Fibroblast of the aortic adventitia (primary cell): ENCODE results near the gene USP22. TPM values are rescaled to one million over a fixed set of nuclear protein-coding genes. Genes with fewer than 3 reads are reported as not detected.

Experiments
- DNase-seq: peaks from one replicate; pipeline ENCODE4 v3.0.0-alpha.2; 2010; ENCODE audit warnings: low read depth
- H3K4me3 ChIP-seq: 2 replicates; pipeline ENCODE4 v1.5.1; 2011; ENCODE audit warnings: low read depth, mild to moderate bottlenecking, control low read depth, low read length, moderate library complexity
- total RNA-seq: library from RNA; depleted of rRNA; stranded (reverse); fragments of >200 nt; gene quantifications from 2 replicates; pipeline ENCODE4 v1.2.3, GENCODE V29; 2012; ENCODE audit warnings: low replicate concordance
- TF ChIP-seq, protein P1 (sequence below): IDR thresholded peaks from 2 replicates; pipeline ENCODE4 v1.5.1; 2011; ENCODE audit warnings: mild to moderate bottlenecking, low read length, control low read depth, inconsistent platforms; ENCODE audit not compliant: insufficient read depth

Gene USP22
- total RNA-seq, 1 donor: 214 TPM

DNA sequence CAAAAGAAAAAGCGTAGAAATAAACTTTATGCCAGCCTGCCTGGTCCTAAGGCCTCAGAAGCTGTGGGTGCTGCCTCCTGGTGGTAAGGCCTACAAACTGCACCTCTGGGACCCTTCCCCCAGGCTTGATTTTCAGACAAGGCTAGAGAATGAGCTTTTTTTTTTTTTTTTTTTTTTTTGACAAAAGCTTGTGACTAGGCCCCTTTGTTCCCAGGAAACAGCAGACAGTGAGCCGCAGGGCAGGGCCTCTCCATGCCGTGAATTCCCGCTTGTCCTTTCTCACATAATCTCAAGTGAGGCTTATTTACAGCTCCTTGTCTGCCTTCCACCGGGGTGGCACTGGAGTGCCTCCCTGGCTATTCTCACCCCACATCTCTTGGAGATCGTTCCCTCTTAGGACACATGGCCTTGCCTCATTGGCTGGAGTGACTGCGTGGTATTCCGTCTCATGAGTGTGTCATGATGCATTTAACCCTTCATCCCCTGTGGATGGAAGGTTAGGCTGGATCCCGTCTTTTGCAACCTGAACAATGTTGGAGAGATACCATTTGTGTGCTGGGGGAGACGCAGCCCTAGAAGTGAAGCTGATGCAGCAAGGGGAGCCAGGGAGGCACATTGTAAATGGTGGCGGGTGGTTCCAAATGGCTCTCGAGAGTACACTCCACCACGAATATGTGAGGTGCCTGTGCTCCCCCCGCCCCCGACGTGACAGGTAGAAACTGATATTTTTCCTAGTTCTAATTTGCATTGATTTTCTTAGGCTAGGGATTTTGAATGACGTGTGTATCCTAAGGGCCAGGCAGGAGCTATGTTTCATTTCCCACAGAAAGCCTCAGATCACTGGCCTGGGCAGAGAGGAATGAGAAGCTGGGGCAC is 49.6 kb downstream of the USP22 start:
- H3K4me3 ChIP-seq: no peak overlapping the region
- TF ChIP-seq, protein P1, sequence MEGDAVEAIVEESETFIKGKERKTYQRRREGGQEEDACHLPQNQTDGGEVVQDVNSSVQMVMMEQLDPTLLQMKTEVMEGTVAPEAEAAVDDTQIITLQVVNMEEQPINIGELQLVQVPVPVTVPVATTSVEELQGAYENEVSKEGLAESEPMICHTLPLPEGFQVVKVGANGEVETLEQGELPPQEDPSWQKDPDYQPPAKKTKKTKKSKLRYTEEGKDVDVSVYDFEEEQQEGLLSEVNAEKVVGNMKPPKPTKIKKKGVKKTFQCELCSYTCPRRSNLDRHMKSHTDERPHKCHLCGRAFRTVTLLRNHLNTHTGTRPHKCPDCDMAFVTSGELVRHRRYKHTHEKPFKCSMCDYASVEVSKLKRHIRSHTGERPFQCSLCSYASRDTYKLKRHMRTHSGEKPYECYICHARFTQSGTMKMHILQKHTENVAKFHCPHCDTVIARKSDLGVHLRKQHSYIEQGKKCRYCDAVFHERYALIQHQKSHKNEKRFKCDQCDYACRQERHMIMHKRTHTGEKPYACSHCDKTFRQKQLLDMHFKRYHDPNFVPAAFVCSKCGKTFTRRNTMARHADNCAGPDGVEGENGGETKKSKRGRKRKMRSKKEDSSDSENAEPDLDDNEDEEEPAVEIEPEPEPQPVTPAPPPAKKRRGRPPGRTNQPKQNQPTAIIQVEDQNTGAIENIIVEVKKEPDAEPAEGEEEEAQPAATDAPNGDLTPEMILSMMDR: peak; percentile 98
- peak; percentile 85 for DNase-seq

DNA sequence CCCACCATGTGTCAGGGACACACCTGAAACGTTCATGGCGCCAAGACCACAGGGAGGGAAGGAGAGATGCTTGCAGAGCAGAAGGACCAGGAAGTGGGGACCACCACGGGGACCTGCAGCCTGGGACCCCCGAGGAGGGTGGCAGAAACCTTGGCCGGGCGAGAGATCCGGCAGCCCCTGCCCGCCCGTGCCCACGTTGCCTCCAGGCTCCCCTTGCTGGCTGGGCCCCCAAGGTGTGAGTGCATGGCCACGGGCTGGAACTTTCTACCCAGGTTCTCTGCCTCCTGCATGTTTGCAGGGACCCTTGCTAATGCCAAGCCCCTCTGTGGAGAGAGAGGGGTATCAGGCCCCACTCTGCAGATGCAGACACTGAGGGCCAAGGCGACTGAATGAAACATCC is 50.4 kb downstream of the USP22 start:
- TF ChIP-seq, protein P1: no peak
- no peak overlapping the region for H3K4me3 ChIP-seq

DNA sequence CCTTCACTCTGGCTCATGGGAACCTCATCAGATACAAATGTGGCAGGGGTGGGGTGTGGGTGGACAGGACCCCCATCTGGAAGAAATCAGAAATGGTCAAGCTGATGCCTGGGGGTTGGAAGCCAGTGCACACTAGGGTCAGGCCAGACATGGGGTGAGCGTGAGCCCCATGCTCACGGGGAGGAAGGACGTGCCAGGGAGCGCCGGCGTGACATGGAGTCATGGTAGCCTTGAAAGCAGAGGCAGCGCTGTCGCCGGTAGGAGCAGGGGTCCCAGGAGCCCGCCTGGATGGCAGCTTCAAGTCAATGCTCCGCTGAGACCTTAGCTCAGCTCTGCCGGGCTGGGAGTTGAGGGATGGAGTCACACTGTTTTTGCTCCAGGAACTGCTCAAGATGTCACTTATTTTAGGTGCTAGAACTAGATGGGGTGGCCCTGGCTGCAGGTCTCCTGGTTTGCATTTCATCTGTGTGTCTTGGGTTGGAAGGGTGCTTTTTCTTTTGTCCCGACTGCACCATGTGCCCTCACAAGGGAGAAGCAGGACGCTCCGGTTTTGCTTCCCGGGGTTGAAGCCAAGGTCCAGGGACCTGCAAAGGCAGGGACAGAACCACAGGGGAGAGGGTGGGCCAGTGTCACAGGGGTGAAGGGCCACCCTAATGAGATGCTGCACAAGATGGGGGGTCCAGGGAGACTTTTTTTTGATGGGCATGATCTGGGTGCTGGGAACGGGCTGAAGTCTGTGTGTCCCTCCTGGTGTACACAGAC is 51.4 kb downstream of the USP22 start:
- DNase-seq: no peak
- TF ChIP-seq, protein P1: no peak

More for the DNA sequence above, 50.4 kb downstream of the USP22 start:
- no peak for DNase-seq

DNA sequence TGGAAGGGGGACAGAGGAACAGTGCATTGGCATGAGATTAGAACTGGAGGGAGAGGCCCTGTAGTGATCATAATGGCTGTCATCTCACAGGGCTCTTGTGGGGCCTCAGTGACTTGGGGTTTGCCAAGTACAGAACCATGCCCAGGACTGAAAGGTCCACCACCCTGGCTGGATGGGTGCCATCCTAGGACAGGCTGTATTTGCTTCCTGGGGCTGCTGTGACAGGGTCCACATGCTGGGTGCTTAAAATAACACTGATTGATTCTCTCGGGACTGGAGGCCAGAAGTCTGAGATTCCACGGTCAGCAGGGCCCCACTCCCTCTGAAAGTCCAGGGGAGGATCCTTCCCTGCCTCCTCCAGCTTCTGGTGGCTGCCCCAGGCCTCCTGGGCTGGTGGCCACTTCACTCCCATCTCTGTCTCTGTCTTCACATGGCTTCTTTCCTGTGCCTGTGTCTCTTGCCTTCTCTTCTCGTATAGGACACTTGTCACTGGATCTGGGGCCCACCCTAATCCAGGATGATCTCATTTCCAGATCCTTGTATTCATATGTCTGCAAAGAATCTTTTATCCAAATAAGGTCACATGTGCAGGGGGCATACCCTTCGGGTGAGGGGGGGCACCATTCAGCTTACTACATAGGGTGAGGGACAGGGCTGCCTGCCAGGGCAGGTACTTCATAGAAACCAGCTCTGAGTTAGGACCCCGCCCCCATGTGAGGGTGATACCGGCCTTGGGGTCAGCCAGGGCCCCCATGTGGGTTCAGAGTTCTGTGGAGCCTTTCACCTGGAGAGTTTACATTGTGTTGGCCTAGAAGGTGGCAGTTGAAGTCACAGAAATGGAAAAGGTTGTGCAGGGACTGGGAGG is 52.6 kb downstream of the USP22 start:
- TF ChIP-seq, protein P1: no peak
- no peak for DNase-seq
- no peak overlapping the region for H3K4me3 ChIP-seq

More for the DNA sequence above, 51.4 kb downstream of the USP22 start:
- no peak overlapping the region for H3K4me3 ChIP-seq

DNA sequence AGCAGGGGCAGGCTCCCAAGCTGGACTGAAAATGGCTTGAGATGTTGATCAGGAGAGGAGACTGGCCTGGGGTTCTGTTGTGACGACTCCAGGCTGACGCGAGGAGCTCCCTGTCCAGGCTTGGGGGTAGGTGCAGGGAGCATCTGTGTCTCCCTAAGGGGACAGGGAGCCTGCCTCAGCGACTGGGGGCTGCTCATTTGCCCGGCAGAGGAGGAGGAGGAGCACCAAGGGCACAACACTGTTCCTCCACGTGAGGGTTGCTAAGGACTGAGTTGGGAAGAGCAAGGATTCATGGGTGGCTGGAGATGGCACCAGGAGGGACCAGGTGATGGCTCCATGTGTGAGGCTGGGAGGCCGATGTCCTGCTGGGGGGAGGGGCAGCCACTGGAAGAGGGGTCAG is 53.3 kb downstream of the USP22 start:
- TF ChIP-seq, protein P1: no peak
- no peak overlapping the region for H3K4me3 ChIP-seq
- DNase-seq: no peak

DNA sequence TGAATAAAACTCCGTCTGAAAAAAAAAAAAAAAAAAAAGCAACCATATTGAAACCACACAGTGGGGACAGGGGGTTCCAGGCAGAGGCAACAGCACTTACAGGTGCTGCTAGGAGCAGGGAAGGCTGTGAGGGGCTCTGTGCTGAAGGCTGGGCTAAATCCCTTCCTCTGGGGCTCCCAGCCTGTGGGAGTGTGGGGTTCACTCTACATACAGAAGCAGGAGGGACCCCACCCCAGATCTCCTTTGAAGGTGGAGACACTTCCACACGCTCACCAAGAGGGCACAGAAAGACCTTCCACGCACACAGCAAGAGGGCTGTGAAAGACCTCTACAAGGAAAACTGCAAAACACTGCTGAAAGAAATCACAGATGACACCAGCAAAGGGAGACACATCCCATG is 53.9 kb downstream of the USP22 start:
- TF ChIP-seq, protein P1: no peak
- H3K4me3 ChIP-seq: no peak overlapping the region
- DNase-seq: no peak
